HG02938 (cell line): Measurements from ENCODE around the gene MFAP2.
"Not testable (repeated sequence)": the region's sequence is repeated elsewhere in the genome, so short reads cannot be mapped to it uniquely, and the experiment has no call there.

Source experiments
- ATAC-seq: cut with Tn5 transposase; IDR thresholded peaks from one replicate; pipeline ENCODE4 v1.9.1; 2021; ENCODE audit warnings: mild to moderate bottlenecking, moderate library complexity; ENCODE audit not compliant: unreplicated experiment

MFAP2 gene

DNA sequence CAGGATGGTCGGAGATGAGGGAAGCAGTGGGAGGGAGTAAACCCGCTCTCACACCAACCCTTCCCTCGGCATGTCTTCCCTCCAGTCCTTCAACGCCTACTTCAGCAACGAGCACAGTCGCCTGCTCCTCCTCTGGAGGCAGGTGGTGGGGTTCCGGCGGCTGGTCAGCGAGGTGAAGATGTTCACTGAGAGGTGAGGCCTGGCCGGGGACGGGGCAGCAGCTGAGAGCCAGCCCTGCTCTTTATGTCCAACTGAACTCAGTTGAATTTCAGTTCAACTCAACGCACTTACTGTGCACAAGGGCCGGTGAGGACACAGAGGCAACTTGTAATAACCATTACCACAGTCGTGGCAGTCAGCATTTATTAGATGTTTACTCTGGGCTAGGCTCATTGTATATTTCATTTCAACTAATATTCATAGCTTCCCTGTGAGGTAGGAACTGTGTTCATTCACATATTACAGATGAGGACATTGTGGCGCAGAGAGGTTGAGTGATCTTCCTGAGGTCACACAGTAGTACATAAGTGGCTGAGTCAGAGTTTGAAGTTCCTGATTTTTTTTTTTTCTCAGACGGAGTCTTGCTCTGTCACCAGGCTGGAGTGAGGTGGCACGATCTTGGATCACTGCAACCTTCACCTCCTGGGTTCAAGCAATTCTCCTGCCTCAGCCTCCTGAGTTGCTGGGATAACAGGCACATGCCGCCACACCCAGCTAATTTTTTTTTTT is 49.0 kb downstream of the MFAP2 start:
- not testable (repeated sequence) for ATAC-seq

DNA sequence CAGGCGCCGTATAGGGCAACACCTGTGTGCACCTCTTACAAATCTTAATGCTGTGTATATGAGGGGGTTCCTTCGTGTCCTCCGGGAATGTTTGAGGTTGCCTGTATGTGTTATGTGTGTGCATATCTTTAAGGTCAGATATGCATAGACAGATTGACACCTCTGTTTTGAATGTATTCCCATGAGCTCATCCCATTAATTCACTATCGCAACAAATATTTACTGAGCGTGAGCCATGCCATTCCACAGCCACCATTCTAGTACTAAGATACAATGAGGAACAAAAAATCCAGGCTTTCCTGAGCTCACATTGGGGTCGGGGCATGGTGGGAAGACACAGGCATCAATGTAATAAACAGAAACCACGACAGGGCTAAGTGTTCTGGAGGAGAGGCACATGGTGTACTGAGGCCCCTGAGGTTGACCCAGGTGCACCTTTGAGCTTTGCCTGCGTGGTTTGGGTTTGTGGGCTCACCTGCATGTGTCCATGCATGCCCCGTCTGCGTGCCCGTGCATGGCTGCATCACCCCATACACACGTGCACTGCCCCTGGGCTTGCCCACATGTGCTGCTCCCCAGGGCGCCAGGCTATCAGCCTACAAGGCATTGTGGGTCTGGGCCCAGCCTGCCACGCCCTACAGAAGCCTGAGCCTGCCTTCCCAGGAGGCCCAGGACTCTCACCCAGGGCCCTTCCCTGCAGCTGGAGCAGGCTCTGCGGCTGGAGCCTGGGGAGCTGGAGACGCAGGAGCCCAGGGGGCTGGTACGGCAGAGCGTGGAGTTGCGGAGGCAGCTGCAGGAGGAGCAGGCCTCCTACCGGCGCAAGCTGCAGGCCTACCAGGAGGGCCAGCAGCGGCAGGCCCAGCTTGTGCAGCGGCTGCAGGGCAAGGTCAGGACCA is 51.0 kb downstream of the MFAP2 start:
- ATAC-seq = not testable (repeated sequence)

DNA sequence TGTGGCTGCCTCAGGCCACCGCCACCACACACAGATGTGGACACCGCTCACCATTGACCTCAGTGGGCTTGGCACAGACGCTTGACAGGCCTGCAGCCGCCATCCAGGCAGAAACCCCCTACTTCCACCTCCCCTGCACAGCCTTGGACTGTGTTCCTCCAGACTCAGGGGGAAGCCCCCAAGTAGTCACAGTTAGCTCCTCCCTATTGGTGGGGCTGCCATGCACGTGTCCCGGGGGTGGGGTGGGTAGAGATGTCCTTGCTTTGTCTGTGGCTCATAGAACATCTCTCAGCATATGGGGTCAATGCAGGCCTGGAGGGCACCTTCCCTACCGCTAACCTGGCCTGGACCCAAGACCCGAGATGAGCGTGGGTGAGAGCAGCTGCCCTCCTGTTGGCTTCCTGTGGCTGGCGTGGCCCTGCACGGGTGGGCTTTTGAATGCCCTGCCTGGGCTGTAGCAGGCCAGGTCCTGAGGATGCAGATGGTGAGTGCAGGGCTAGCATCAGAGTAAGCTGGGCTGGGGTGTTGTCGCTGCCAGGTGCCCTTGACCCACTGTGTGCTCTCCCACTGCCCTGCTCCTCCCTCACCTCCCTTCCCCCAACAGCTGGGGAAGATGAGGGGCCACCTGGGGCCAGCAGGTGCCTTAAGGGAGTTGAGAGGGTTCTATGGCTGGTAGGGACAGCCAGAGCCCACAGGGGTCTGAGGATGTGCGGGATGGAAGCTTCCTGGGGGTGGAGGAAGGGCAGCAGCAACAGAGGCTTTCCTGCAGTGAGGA is 52.5 kb downstream of the MFAP2 start:
- ATAC-seq = no peak

DNA sequence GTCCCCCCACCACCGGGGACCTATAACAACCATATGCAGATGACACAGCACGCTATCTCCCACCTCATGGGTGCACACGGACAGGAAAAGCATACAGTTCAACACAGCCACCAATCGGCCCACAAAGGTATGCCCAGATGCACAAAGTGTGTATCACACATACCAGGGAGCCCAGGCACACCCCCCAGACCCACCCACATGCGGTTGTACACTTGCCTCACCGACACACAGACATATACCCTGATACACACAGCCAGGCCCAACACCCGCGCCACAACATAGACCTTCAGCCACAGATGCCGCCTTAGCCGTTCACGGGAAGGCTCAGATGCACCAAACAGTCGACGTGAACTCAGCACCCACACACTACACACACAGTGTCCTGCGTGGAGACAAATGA is 53.2 kb downstream of the MFAP2 start:
- no peak for ATAC-seq

GRCh38 chr1:16926491-16927073 is 53.8 kb downstream of the MFAP2 start:
- ATAC-seq = no peak

GRCh38 chr1:16925635-16926490 is 54.6 kb downstream of the MFAP2 start:
- no peak for ATAC-seq

- no peak for ATAC-seq
Measured at GRCh38 chr1:16924919-16925477, 55.4 kb downstream of the MFAP2 start.
